GM12892 (cell line): ENCODE measurements around the gene OR2H1.

Experiments
- POLR2A ChIP-seq: IDR thresholded peaks from 2 replicates; pipeline ENCODE4 v1.6.1; 2011; ENCODE audit warnings: low read depth, low read length, control low read depth
- TAF1 ChIP-seq: IDR thresholded peaks from 2 replicates; pipeline ENCODE4 v1.6.1; 2011; ENCODE audit warnings: low read depth, mild to moderate bottlenecking, control low read depth, low read length, borderline replicate concordance

DNA sequence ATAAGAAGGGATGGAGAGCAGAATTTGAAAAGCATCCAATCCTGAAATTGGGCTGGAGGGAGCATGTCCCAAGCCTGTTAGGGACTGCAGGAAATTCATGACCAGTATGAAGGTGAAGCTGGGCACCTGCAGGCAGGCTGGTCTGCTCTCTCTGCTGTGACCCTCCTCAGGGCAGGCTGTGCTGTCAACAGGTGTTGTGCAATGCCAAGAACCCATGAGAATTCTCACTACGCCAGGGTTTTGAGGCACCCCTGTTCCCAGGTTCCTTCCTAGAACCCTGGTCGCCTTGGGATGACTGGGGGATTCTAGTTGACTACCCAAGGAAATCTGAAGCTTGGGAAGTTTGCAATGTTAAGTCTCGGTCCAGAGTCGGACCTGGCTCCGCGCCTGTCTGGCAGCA lies 44.2 kb downstream of the OR2H1 start:
- TF ChIP-seq TAF1 (no peak), POLR2A (no peak)
